Naive thymus-derived CD4-positive, alpha-beta T cell (primary cell): ENCODE results near the gene LRFN2. TPM values are rescaled to one million over a fixed set of nuclear protein-coding genes. Genes with fewer than 3 reads are reported as not detected.

Experiments
- ATAC-seq: fragments of 150-1000 bp; cut with Tn5 transposase; 2 replicates; pipeline ENCODE4 v1.10.0; 2021; ENCODE audit warnings: mild to moderate bottlenecking, moderate library complexity
- CTCF ChIA-PET: fragments of 350-600 bp; sonication (Branson Sonifier 250); formaldehyde crosslinking; loops from one replicate; lab custom pipeline; 2021; ENCODE audit warnings: antibody characterized with exemption; lab: Charles Lee
- POLR2A ChIA-PET: fragments of 350-600 bp; sonication (Branson Sonifier 250); formaldehyde crosslinking; loops from one replicate; lab custom pipeline; 2021; ENCODE audit warnings: antibody characterized with exemption, inconsistent platforms; lab: Charles Lee
- DNase-seq, 9 donors: peaks; one replicate each; pipeline versions ENCODE4 v3.0.0 to v3.0.0-alpha.2; 2020 to 2022; ENCODE audit warnings: mixed read lengths in 1 of 9
- H3K27ac ChIP-seq: one replicate; pipeline ENCODE4 v1.7.0; 2013; ENCODE audit warnings: mild to moderate bottlenecking, low read depth, low read length, moderate library complexity
- H3K27me3 ChIP-seq, 2 donors: one replicate each; pipeline ENCODE4 v1.7.0; 2013; ENCODE audit warnings: low read length in 2 of 2, mild to moderate bottlenecking in 2 of 2, moderate library complexity in 2 of 2; ENCODE audit not compliant: control insufficient read depth in 2 of 2, insufficient read depth in 2 of 2
- H3K36me3 ChIP-seq, 3 experiments: 1 replicate in 2 of 3; 2 replicates in 1 of 3; pipeline ENCODE4 v1.7.0; 2013; ENCODE audit warnings: low read length in 3 of 3, mild to moderate bottlenecking in 3 of 3, moderate library complexity in 1 of 3; ENCODE audit not compliant: insufficient read depth in 3 of 3, control insufficient read depth in 2 of 3
- H3K4me1 ChIP-seq, 2 donors: one replicate each; pipeline ENCODE4 v1.7.0; 2013; ENCODE audit warnings: low read length in 2 of 2, mild to moderate bottlenecking in 2 of 2, moderate library complexity in 1 of 2; ENCODE audit not compliant: control insufficient read depth in 2 of 2, insufficient read depth in 2 of 2
- H3K4me3 ChIP-seq: 2 replicates; pipeline ENCODE4 v1.7.0; 2013; ENCODE audit warnings: mild to moderate bottlenecking, low read length
- H3K9me3 ChIP-seq, 3 experiments: 1 replicate in 2 of 3; 2 replicates in 1 of 3; pipeline ENCODE4 v1.7.0; 2013; ENCODE audit warnings: low read length in 3 of 3; ENCODE audit not compliant: control insufficient read depth in 2 of 3
- H3K27ac Mint-ChIP-seq, 9 donors: one replicate each; pipeline ENCODE4 v1.8.0; 2020 to 2022; ENCODE audit warnings: mixed read lengths in 9 of 9, mild to moderate bottlenecking in 8 of 9, moderate library complexity in 5 of 9, inconsistent platforms in 2 of 9
- H3K27me3 Mint-ChIP-seq, 5 donors: one replicate each; pipeline ENCODE4 v1.8.0; 2021 to 2022; ENCODE audit warnings: mixed read lengths in 5 of 5, mild to moderate bottlenecking in 1 of 5
- H3K36me3 Mint-ChIP-seq, 5 donors: one replicate each; pipeline ENCODE4 v1.8.0; 2020 to 2022; ENCODE audit warnings: mixed read lengths in 5 of 5, mild to moderate bottlenecking in 3 of 5, inconsistent platforms in 1 of 5
- H3K4me1 Mint-ChIP-seq, 7 donors: one replicate each; pipeline ENCODE4 v1.8.0; 2020 to 2022; ENCODE audit warnings: mixed read lengths in 7 of 7, mild to moderate bottlenecking in 3 of 7, inconsistent platforms in 1 of 7
- H3K4me3 Mint-ChIP-seq, 10 donors: one replicate each; pipeline ENCODE4 v1.8.0; 2020 to 2022; ENCODE audit warnings: mild to moderate bottlenecking in 10 of 10, mixed read lengths in 10 of 10, moderate library complexity in 6 of 10, inconsistent platforms in 2 of 10
- H3K9me3 Mint-ChIP-seq, 11 donors: one replicate each; pipeline ENCODE4 v1.8.0; 2020 to 2022; ENCODE audit warnings: mixed read lengths in 11 of 11, mild to moderate bottlenecking in 4 of 11, inconsistent platforms in 1 of 11, moderate library complexity in 1 of 11
- intact Hi-C, 2 donors: fragments of 100-400 bp; cut with micrococcal nuclease; formaldehyde crosslinking; loops; one replicate each; pipeline ENCODE4 v1.15.1; 2023
- polyA plus RNA-seq, 2 donors: library from polyadenylated mRNA; unstranded; fragments of 300-500 nt; fragmentation: Illumina TruSeq; gene quantifications; one replicate each; pipeline ENCODE4 v1.2.3, GENCODE V29; 2021
- total RNA-seq, 6 experiments: library from RNA in 5 of 6; stranded (reverse) in 5 of 6; gene quantifications; 1 replicate in 5 of 6; 2 replicates in 1 of 6; pipeline ENCODE4 v1.2.3 and lab custom pipeline; 2021 to 2026

Gene LRFN2
- total and polyA plus RNA-seq, 7 experiments from 2014 or later, result 0.13 to 4.6 (median 0.43) TPM; not detected in 2

DNA sequence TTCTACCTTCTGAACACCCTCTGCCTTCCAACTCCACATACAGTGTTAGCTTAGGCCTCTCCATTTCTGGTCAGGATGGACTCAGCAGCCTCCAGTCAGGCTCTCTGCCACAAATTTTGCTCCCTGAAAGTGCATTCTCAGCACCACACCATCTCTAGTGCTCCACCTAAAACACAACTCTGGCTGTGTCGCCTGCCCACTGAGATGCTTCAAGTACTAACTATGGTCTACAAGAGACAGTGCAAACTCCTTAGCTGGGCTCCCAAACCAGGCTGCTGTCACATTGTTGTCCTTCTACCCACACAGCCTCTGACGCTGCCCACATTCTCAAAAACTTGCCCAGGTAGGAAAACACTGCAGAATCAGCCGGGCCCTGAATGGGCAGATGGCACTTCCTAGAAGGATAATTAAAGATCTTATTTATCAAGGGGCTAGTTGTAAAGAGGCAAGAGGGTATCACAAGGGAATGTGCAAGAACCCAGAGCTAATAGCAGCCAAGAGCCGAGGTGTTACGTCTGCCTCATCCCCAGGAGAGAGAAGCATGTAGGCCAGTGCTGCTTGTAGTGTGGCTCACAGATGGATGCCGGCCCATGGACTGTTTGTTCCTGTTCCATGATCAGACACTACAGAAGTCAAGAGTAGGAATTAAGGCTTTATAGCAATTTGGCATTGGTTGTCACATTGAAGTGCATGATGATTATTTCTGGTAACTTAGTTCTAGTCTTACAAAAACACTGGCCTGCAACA, 189.7 kb downstream of the LRFN2 start:
- H3K9me3 ChIP-seq, result no peaks in the 10 kb centered on the region
- Mint-ChIP-seq H3K4me1 (peaks cover 0 to 47% (median 0%) of the 10 kb centered on the region in 7 donors), H3K36me3 (peaks cover 0 to 32% (median 0%) of the 10 kb centered on the region in 5 donors), H3K9me3 (peaks cover 0 to 17% (median 0%) of the 10 kb centered on the region in 11 donors), H3K4me3 (no peak overlapping the region), H3K27me3 (peaks cover 0 to 6% (median 0%) of the 10 kb centered on the region in 5 donors), H3K27ac (peak overlapping the region in 2 of 9 donors; percentile 28 to 31)
- peaks cover 0 to 4% of the 10 kb centered on the region in 2 donors for H3K4me1 ChIP-seq
- H3K27ac ChIP-seq, result no peak overlapping the region
- intact Hi-C loops, result loop anchor here in 1 of 2 donors (5.0 kb wide), 1 partner anchor 35 kb away; no protein-coding TSS in a partner anchor
- no peak for ATAC-seq
- ChIA-PET CTCF (no interaction called here), POLR2A (no interaction called here)
- no peaks in the 10 kb centered on the region for H3K27me3 ChIP-seq
- no peak for DNase-seq
- no peaks in the 10 kb centered on the region for H3K36me3 ChIP-seq
- H3K4me3 ChIP-seq, result no peak overlapping the region

DNA sequence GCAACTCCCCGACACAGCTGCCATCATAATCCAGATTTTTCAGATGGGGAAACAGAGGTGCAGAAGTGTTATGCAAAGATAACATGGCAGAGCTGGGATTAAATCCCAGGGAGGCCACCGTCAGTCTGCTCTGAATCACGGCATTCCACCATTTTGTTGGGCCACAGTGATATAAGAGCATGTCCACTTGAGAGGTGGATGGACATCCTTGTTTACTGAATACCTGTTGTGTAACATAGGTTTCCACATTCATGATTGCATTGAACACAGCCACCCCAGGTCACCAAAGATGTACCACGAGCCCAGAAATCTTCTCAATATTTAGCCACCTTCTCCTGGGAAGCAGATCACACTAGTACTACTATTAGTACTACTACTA, 191.5 kb downstream of the LRFN2 start:
- Histone ChIP-seq H3K9me3 (no peaks in the 10 kb centered on the region), H3K4me1 (peaks cover 0 to 15% of the 10 kb centered on the region in 2 donors), H3K27me3 (no peaks in the 10 kb centered on the region), H3K36me3 (no peaks in the 10 kb centered on the region), H3K4me3 (no peak overlapping the region), H3K27ac (no peak overlapping the region)
- peaks cover 0 to 7% (median 0%) of the 10 kb centered on the region in 11 donors for H3K9me3 Mint-ChIP-seq
- peaks cover 0 to 24% (median 0%) of the 10 kb centered on the region in 5 donors for H3K36me3 Mint-ChIP-seq
- peaks cover 6 to 47% (median 10%) of the 10 kb centered on the region in 7 donors for H3K4me1 Mint-ChIP-seq
- H3K27ac Mint-ChIP-seq, result peak overlapping the region in 1 of 9 donors; percentile 51
- POLR2A ChIA-PET, result no interaction called here
- CTCF ChIA-PET, result no interaction called here
- DNase-seq, result peak in 1 of 9 donors; percentile 7
- no peak overlapping the region for H3K4me3 Mint-ChIP-seq
- ATAC-seq, result no peak
- intact Hi-C loops, result loop anchor here in 1 of 2 donors (5.0 kb wide), 1 partner anchor 33 kb away; no protein-coding TSS in a partner anchor
- peaks cover 0 to 6% (median 0%) of the 10 kb centered on the region in 5 donors for H3K27me3 Mint-ChIP-seq

DNA sequence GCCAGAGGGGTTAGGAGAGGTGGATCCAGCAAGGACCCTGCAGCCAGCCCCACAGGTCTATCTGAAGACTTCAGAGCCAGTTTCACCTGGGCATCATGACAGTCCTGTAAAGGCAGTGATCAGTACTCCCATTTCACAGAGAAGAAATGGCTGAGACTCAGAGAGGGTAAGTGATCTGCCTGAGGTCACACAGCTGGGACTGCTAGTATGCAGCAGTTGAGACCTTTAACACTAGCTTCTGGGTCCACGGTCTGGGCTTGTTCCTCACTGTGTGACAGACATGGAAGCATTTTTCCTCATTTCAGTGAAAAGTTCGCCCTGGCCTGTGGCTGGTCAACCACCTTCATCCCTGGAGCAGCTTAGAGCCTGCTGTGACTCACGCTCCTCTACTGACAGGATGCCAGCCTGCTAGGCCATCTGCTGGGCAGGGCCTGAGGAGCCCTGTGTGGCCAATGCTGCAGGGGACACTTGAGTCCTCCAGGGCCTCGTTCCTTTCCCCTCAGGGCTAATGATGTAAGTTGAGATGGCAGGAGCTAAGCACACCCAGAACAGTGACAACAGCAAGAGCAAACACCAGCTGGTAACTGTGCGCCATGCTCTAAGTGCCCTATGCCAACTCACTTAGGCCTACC, 192.0 kb downstream of the LRFN2 start:
- Mint-ChIP-seq H3K9me3 (peaks cover 0 to 5% (median 0%) of the 10 kb centered on the region in 11 donors), H3K36me3 (peaks cover 0 to 23% (median 0%) of the 10 kb centered on the region in 5 donors), H3K4me1 (peaks cover 7 to 50% (median 12%) of the 10 kb centered on the region in 7 donors), H3K27me3 (peaks cover 0 to 6% (median 0%) of the 10 kb centered on the region in 5 donors), H3K4me3 (peak overlapping the region in 1 of 10 donors; percentile 38), H3K27ac (peak overlapping the region in 1 of 9 donors; percentile 73)
- CTCF ChIA-PET, result interaction anchor here (0.6 kb wide), 1 partner anchor 11 kb away, joined by 3 read pairs; no protein-coding TSS in a partner anchor
- intact Hi-C loops, result loop anchor here in 1 of 2 donors (5.0 kb wide), 1 partner anchor 33 kb away; no protein-coding TSS in a partner anchor
- DNase-seq, result peak in 1 of 9 donors; percentile 15
- H3K4me3 ChIP-seq, result no peak overlapping the region
- no peaks in the 10 kb centered on the region for H3K36me3 ChIP-seq
- H3K27ac ChIP-seq, result no peak overlapping the region
- POLR2A ChIA-PET, result no interaction called here
- ATAC-seq, result no peak
- H3K4me1 ChIP-seq, result peaks cover 0 to 21% of the 10 kb centered on the region in 2 donors
- H3K27me3 ChIP-seq, result no peaks in the 10 kb centered on the region
- H3K9me3 ChIP-seq, result no peaks in the 10 kb centered on the region

DNA sequence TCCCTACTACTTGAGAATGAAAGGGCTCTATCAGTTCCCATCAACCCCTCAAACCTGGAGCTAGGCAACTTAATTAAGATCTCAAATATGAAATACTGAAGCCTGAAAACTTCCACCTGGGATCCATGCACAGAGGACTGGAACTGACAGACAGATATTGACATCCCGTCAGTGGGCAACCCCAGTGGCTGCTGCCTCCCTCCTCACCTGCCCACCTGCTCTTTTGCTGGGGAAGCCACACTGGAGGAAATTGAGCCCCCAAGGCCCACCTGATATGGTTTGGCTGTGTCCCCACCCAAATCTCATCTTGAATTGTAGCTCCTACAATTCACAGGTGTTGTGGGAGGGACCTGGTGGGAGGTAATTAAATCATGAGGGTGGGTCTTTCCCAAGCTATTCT, 192.8 kb downstream of the LRFN2 start:
- intact Hi-C loops, result no loop called here
- Mint-ChIP-seq H3K9me3 (peaks cover 0 to 5% (median 0%) of the 10 kb centered on the region in 11 donors), H3K4me3 (peak overlapping the region in 1 of 10 donors; percentile 38), H3K36me3 (peaks cover 0 to 28% (median 0%) of the 10 kb centered on the region in 5 donors), H3K27me3 (peaks cover 0 to 8% (median 6%) of the 10 kb centered on the region in 5 donors), H3K4me1 (peaks cover 15 to 53% (median 20%) of the 10 kb centered on the region in 7 donors), H3K27ac (peak overlapping the region in 3 of 9 donors; percentile 13 to 73 (median 62))
- Histone ChIP-seq H3K36me3 (no peaks in the 10 kb centered on the region), H3K9me3 (no peaks in the 10 kb centered on the region), H3K4me3 (no peak overlapping the region), H3K4me1 (peaks cover 0 to 29% of the 10 kb centered on the region in 2 donors), H3K27me3 (no peaks in the 10 kb centered on the region), H3K27ac (no peak overlapping the region)
- DNase-seq (no peak), ATAC-seq (no peak)
- ChIA-PET CTCF (no interaction called here), POLR2A (no interaction called here)

DNA sequence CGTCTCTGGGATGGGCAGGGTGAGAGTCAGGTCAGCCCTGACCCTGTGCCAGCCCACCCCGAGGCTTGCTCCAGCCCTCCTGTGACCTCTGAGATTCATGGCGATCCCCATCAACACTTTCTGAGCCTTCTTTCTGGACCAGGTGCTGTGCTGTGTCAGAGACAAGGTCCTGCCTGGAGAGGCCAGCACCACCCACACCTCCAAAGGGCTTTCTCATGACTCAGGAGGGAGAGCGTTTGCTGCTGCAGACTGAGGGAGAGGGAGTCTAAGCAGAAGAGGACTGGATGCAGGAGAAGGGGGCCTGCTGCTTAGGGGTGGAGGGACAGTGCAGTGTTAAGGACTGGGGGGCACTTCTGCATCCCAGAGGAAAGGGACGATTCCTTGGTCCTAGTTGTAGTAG, 193.5 kb downstream of the LRFN2 start:
- Mint-ChIP-seq H3K9me3 (peaks cover 0 to 5% (median 0%) of the 10 kb centered on the region in 11 donors), H3K36me3 (peaks cover 0 to 29% (median 0%) of the 10 kb centered on the region in 5 donors), H3K27me3 (peaks cover 0 to 9% (median 6%) of the 10 kb centered on the region in 5 donors), H3K27ac (peak overlapping the region in 1 of 9 donors; percentile 70), H3K4me3 (peak overlapping the region in 1 of 10 donors; percentile 21), H3K4me1 (peaks cover 21 to 57% (median 28%) of the 10 kb centered on the region in 7 donors)
- H3K27me3 ChIP-seq, result no peaks in the 10 kb centered on the region
- ChIA-PET POLR2A (no interaction called here), CTCF (no interaction called here)
- no peak for ATAC-seq
- intact Hi-C loops, result no loop called here
- no peak overlapping the region for H3K4me3 ChIP-seq
- H3K4me1 ChIP-seq, result peaks cover 0 to 35% of the 10 kb centered on the region in 2 donors
- no peaks in the 10 kb centered on the region for H3K9me3 ChIP-seq
- no peak overlapping the region for H3K27ac ChIP-seq
- no peaks in the 10 kb centered on the region for H3K36me3 ChIP-seq
- no peak for DNase-seq

DNA sequence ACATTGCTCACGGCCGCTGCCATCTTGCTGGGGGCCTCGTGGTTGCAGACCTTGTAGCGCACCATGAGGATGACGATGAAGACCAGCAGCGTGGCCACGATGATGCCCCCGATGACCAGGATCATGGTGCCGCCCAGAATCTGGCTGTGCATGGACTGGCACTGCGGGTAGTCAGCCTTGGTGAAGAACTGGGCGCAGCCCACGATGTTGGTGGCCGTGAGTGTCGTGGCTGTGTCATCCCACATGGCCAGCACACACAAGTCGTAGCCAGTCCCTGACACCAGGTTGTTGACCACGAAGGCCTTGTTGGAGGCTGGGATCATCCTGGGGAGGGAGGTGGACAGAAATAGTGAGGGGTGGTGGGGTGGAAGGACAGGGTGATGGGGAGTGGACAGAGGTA, 194.6 kb downstream of the LRFN2 start:
- Histone ChIP-seq H3K4me1 (peaks cover 0 to 43% of the 10 kb centered on the region in 2 donors), H3K36me3 (no peaks in the 10 kb centered on the region), H3K9me3 (no peaks in the 10 kb centered on the region), H3K4me3 (no peak overlapping the region), H3K27me3 (no peaks in the 10 kb centered on the region), H3K27ac (no peak overlapping the region)
- POLR2A ChIA-PET, result no interaction called here
- H3K36me3 Mint-ChIP-seq, result peaks cover 0 to 34% (median 0%) of the 10 kb centered on the region in 5 donors
- ATAC-seq (no peak), DNase-seq (no peak)
- peaks cover 26 to 64% (median 35%) of the 10 kb centered on the region in 7 donors for H3K4me1 Mint-ChIP-seq
- CTCF ChIA-PET, result no interaction called here
- intact Hi-C loops, result no loop called here
- H3K9me3 Mint-ChIP-seq, result peaks cover 0 to 7% (median 0%) of the 10 kb centered on the region in 11 donors
- peak overlapping the region in 5 of 9 donors; percentile 49 to 74 (median 69) for H3K27ac Mint-ChIP-seq
- H3K27me3 Mint-ChIP-seq, result peaks cover 0 to 9% (median 6%) of the 10 kb centered on the region in 5 donors
- H3K4me3 Mint-ChIP-seq, result no peak overlapping the region
